Measurements from ENCODE around the gene ZNF827. TPM values are rescaled to one million over a fixed set of nuclear protein-coding genes. Genes with fewer than 3 reads are reported as not detected.
"Not testable (repeated sequence)": the region's sequence is repeated elsewhere in the genome, so short reads cannot be mapped to it uniquely, and the experiment has no call there.

Gene ZNF827
- polyA plus RNA-seq, 10 donors: 12.9 to 24.0 (median 16.5) TPM

- DNase-seq: peak in 1 of 3 donors; percentile 35
Observed at GRCh38 chr4:145866991-145867390, 71.6 kb downstream of the ZNF827 start.

- DNase-seq: no peak
Observed at GRCh38 chr4:145865274-145865941, 73.2 kb downstream of the ZNF827 start.

- DNase-seq: no peak
Observed at GRCh38 chr4:145863191-145863590, 75.4 kb downstream of the ZNF827 start.

GRCh38 chr4:145861336-145862318, 77.0 kb downstream of the ZNF827 start:
- no peak for DNase-seq

- DNase-seq: no peak
Observed at GRCh38 chr4:145860897-145861296, 77.7 kb downstream of the ZNF827 start.

GRCh38 chr4:145860446-145860845, 78.2 kb downstream of the ZNF827 start:
- no peak for DNase-seq

GRCh38 chr4:145859926-145860325, 78.7 kb downstream of the ZNF827 start:
- DNase-seq: no peak

- peak in 1 of 3 donors; percentile 14 for DNase-seq
Observed at GRCh38 chr4:145859426-145859825, 79.2 kb downstream of the ZNF827 start.

- no peak for DNase-seq
Observed at GRCh38 chr4:145852256-145852839, 86.3 kb downstream of the ZNF827 start.

GRCh38 chr4:145851511-145852201, 87.0 kb downstream of the ZNF827 start:
- DNase-seq: no peak

- no peak for DNase-seq
Observed at GRCh38 chr4:145847764-145848163, 90.9 kb downstream of the ZNF827 start.

- no peak for DNase-seq
Observed at GRCh38 chr4:145845118-145845517, 93.5 kb downstream of the ZNF827 start.

- DNase-seq: no peak
Observed at GRCh38 chr4:145843639-145844038, 95.0 kb downstream of the ZNF827 start.

GRCh38 chr4:145843148-145843547, 95.5 kb downstream of the ZNF827 start:
- peak in 1 of 3 donors; percentile 59 for DNase-seq

- no peak for DNase-seq
Observed at GRCh38 chr4:145842224-145842887, 96.3 kb downstream of the ZNF827 start.

- DNase-seq: no peak
Observed at GRCh38 chr4:145840801-145841200, 97.8 kb downstream of the ZNF827 start.

GRCh38 chr4:145840162-145840768, 98.4 kb downstream of the ZNF827 start:
- DNase-seq: peak in 2 of 3 donors; percentile 23 to 36

GRCh38 chr4:145839151-145839550, 99.5 kb downstream of the ZNF827 start:
- no peak for DNase-seq

GRCh38 chr4:145832384-145832783, 106.2 kb downstream of the ZNF827 start:
- not testable (repeated sequence) for DNase-seq

GRCh38 chr4:145830699-145831098, 107.9 kb downstream of the ZNF827 start:
- DNase-seq: no peak
